ENCODE measurements around the gene RELN.
"Not testable (repeated sequence)": the region's sequence is repeated elsewhere in the genome, so short reads cannot be mapped to it uniquely, and the experiment has no call there.

Gene RELN

DNA sequence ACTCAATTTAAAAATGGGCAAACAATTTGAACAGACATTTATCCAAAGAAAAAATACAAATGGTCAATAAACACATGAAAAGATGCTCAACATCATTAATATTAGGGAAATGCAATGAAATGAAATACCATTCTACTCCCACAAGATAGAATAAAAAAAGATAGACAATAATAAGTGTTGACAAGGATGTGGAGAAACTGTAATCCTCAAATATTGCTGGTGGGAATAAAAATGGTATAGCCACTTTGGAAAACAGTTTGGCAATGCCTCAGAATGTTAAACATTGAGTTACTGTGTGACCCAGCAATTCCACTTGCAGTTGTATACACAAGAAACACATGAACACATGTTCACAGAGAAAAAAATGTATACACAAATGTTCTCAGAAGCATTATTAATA is 197.6 kb downstream of the RELN start:
- H3K36me3 ChIP-seq (ENCODE audit: insufficient read depth, low read length), result no peaks in the 10 kb centered on the region
- no peaks in the 10 kb centered on the region for H3K79me2 ChIP-seq (ENCODE audit: insufficient read depth, low read length)
- H3K4me2 ChIP-seq (ENCODE audit: low read length), result no peak overlapping the region
- TF ChIP-seq, protein P1, sequence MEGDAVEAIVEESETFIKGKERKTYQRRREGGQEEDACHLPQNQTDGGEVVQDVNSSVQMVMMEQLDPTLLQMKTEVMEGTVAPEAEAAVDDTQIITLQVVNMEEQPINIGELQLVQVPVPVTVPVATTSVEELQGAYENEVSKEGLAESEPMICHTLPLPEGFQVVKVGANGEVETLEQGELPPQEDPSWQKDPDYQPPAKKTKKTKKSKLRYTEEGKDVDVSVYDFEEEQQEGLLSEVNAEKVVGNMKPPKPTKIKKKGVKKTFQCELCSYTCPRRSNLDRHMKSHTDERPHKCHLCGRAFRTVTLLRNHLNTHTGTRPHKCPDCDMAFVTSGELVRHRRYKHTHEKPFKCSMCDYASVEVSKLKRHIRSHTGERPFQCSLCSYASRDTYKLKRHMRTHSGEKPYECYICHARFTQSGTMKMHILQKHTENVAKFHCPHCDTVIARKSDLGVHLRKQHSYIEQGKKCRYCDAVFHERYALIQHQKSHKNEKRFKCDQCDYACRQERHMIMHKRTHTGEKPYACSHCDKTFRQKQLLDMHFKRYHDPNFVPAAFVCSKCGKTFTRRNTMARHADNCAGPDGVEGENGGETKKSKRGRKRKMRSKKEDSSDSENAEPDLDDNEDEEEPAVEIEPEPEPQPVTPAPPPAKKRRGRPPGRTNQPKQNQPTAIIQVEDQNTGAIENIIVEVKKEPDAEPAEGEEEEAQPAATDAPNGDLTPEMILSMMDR (IDR thresholded peaks at IDR 0.05; ENCODE audit: low read length), result no peak
- no peak for TF ChIP-seq EZH2 (IDR thresholded peaks at IDR 0.05; ENCODE audit: borderline replicate concordance, low read length)
- H3K9me2 ChIP-seq (ENCODE audit: low read depth, low read length), result no peaks in the 10 kb centered on the region; the same call in 1 of the 2 replicates
- H3K27me3 ChIP-seq (ENCODE audit: insufficient read depth, low read length), result no peaks in the 10 kb centered on the region
- no peaks in the 10 kb centered on the region for H4K20me1 ChIP-seq (ENCODE audit: insufficient read depth, low read length)
- H3K9me3 ChIP-seq (ENCODE audit: low read length), result no peaks in the 10 kb centered on the region
- H2AFZ ChIP-seq (ENCODE audit: low read length), result no peak overlapping the region
- H3F3A ChIP-seq (ENCODE audit: insufficient read depth, low read length), result no peaks in the 10 kb centered on the region
- no peaks in the 10 kb centered on the region for H3K4me1 ChIP-seq (ENCODE audit: insufficient read depth, low read length, severe bottlenecking)
- no peak overlapping the region for H3K27ac ChIP-seq (ENCODE audit: low read depth, low read length, poor library complexity, severe bottlenecking)
- no peak overlapping the region for H3K9ac ChIP-seq (ENCODE audit: low read length)
- H3K4me3 ChIP-seq (ENCODE audit: low read depth, low read length, poor library complexity, severe bottlenecking), result no peak overlapping the region

DNA sequence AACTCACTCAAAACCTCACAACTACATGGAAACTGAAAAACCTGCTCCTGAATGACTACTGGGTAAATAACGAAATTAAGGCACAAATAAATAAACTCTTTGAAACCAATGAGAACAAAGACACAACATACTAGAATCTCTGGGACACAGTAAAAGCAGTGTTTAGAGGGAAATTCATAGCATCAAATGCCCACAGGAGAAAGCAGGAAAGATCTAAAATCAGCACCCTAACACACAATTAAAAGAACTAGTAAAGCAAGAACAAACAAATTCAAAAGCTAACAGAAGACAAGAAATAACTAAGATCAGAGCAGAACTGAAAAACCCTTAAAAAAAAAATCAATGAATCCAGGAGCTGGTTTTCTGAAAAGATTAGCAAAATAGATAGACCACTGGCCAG is 202.4 kb downstream of the RELN start:
- H3K9ac ChIP-seq (ENCODE audit: low read length); H3K27me3 ChIP-seq (ENCODE audit: insufficient read depth, low read length); H3K9me3 ChIP-seq (ENCODE audit: low read length); H3F3A ChIP-seq (ENCODE audit: insufficient read depth, low read length); H3K4me1 ChIP-seq (ENCODE audit: insufficient read depth, low read length, severe bottlenecking); H3K36me3 ChIP-seq (ENCODE audit: insufficient read depth, low read length); H3K4me2 ChIP-seq (ENCODE audit: low read length); H3K79me2 ChIP-seq (ENCODE audit: insufficient read depth, low read length); H3K4me3 ChIP-seq (ENCODE audit: low read depth, low read length, poor library complexity, severe bottlenecking); H3K27ac ChIP-seq (ENCODE audit: low read depth, low read length, poor library complexity, severe bottlenecking); H2AFZ ChIP-seq (ENCODE audit: low read length); H3K9me2 ChIP-seq (ENCODE audit: low read depth, low read length); H4K20me1 ChIP-seq (ENCODE audit: insufficient read depth, low read length): not testable (repeated sequence)

DNA sequence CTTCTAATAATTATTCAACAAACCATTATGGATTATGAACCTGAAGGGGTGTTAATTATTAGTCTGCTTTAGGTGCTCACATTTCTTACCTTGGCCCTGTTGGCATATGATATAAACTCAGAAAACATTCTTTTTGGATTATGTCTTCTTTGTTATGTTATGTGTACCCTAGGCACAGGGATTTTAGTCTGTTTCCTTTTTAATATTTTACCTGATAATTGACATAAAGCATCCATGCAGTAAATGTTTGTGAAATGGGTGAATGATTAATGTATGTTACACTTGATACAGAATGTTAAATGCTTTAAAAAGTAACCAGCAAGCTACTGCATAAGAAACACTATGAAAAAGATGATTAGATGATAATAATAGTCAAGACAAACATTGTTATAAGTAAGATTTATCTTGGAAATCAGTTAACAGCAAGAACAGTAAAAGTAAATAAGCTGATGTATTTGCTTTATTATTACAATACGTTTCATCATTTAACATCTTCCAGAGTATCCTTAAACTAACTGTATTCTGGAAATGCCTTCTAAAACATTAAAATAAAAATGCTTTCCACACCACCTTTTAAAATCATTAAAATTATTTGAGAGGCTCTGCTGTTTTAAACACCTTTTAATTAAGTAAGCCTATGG is 204.7 kb downstream of the RELN start:
- Histone ChIP-seq H3K27me3 (ENCODE audit: insufficient read depth, low read length) (no peaks in the 10 kb centered on the region), H3K4me1 (ENCODE audit: insufficient read depth, low read length, severe bottlenecking) (no peaks in the 10 kb centered on the region), H3K27ac (ENCODE audit: low read depth, low read length, poor library complexity, severe bottlenecking) (no peak overlapping the region), H4K20me1 (ENCODE audit: insufficient read depth, low read length) (no peaks in the 10 kb centered on the region), H3K9me2 (ENCODE audit: low read depth, low read length) (no peaks in the 10 kb centered on the region), H2AFZ (ENCODE audit: low read length) (no peak overlapping the region), H3K9me3 (ENCODE audit: low read length) (no peaks in the 10 kb centered on the region), H3K4me3 (ENCODE audit: low read depth, low read length, poor library complexity, severe bottlenecking) (no peak overlapping the region), H3K4me2 (ENCODE audit: low read length) (no peak overlapping the region), H3F3A (ENCODE audit: insufficient read depth, low read length) (no peaks in the 10 kb centered on the region), H3K79me2 (ENCODE audit: insufficient read depth, low read length) (no peaks in the 10 kb centered on the region), H3K36me3 (ENCODE audit: insufficient read depth, low read length) (no peaks in the 10 kb centered on the region), H3K9ac (ENCODE audit: low read length) (no peak overlapping the region)
- TF ChIP-seq, protein P1 (IDR thresholded peaks at IDR 0.05; ENCODE audit: low read length), result no peak
- TF ChIP-seq EZH2 (IDR thresholded peaks at IDR 0.05; ENCODE audit: borderline replicate concordance, low read length), result no peak

DNA sequence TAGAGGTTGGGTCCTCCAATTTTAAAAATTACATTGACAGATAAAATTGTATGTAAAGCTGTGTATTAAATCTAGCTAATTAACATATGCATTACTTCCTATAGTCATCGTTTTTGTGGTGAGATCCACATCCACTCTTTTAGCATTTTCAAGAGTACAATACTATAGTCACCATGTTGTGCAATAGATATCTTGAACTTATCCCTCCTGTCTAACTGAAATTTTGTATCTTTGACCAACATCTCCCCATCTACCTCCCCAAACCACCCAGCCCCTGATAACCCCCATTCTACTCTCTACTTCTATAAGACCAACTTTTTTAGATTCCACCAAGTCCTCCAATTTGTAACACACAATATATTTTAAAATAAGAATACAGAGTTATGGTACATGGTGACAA is 208.0 kb downstream of the RELN start:
- no peak overlapping the region for H2AFZ ChIP-seq (ENCODE audit: low read length)
- H3F3A ChIP-seq (ENCODE audit: insufficient read depth, low read length), result no peaks in the 10 kb centered on the region
- H3K9me2 ChIP-seq (ENCODE audit: low read depth, low read length), result no peaks in the 10 kb centered on the region
- no peaks in the 10 kb centered on the region for H3K9me3 ChIP-seq (ENCODE audit: low read length)
- H3K27ac ChIP-seq (ENCODE audit: low read depth, low read length, poor library complexity, severe bottlenecking), result no peak overlapping the region
- no peak overlapping the region for H3K4me3 ChIP-seq (ENCODE audit: low read depth, low read length, poor library complexity, severe bottlenecking)
- no peaks in the 10 kb centered on the region for H3K36me3 ChIP-seq (ENCODE audit: insufficient read depth, low read length)
- no peaks in the 10 kb centered on the region for H3K79me2 ChIP-seq (ENCODE audit: insufficient read depth, low read length)
- H3K4me2 ChIP-seq (ENCODE audit: low read length), result no peak overlapping the region
- H4K20me1 ChIP-seq (ENCODE audit: insufficient read depth, low read length), result no peaks in the 10 kb centered on the region
- TF ChIP-seq, protein P1 (IDR thresholded peaks at IDR 0.05; ENCODE audit: low read length), result no peak
- TF ChIP-seq EZH2 (IDR thresholded peaks at IDR 0.05; ENCODE audit: borderline replicate concordance, low read length), result no peak
- no peaks in the 10 kb centered on the region for H3K4me1 ChIP-seq (ENCODE audit: insufficient read depth, low read length, severe bottlenecking)
- H3K9ac ChIP-seq (ENCODE audit: low read length), result no peak overlapping the region
- H3K27me3 ChIP-seq (ENCODE audit: insufficient read depth, low read length), result no peaks in the 10 kb centered on the region

DNA sequence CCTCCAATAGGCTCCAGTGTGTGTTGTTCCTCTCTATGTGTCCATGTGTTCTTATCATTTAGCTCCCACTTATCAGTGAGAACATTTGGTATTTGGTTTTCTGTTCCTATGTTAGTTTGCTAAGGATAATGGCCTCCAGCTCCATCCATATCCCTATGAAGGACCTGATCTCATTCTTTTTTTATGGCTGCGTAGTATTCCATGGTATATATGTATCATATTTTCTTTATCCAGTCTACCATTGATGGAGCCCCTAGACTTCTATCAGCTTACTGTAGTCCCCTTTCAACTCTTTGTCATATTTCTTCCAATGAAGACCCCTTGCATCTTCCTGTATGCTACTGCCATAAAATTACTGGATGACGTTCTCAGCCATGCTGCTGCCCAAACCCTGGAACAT is 208.9 kb downstream of the RELN start:
- not testable (repeated sequence) for H3K36me3 ChIP-seq (ENCODE audit: insufficient read depth, low read length); H3F3A ChIP-seq (ENCODE audit: insufficient read depth, low read length); H3K27ac ChIP-seq (ENCODE audit: low read depth, low read length, poor library complexity, severe bottlenecking); H4K20me1 ChIP-seq (ENCODE audit: insufficient read depth, low read length); H3K9ac ChIP-seq (ENCODE audit: low read length); H3K4me1 ChIP-seq (ENCODE audit: insufficient read depth, low read length, severe bottlenecking); H2AFZ ChIP-seq (ENCODE audit: low read length); H3K9me3 ChIP-seq (ENCODE audit: low read length); H3K27me3 ChIP-seq (ENCODE audit: insufficient read depth, low read length); H3K4me2 ChIP-seq (ENCODE audit: low read length); H3K4me3 ChIP-seq (ENCODE audit: low read depth, low read length, poor library complexity, severe bottlenecking); H3K79me2 ChIP-seq (ENCODE audit: insufficient read depth, low read length); H3K9me2 ChIP-seq (ENCODE audit: low read depth, low read length)

All from OCI-LY1 (cell line).